ENCODE results near the gene LBP. TPM values are rescaled to one million over a fixed set of nuclear protein-coding genes. Genes with fewer than 3 reads are reported as not detected.

Gene LBP
- total RNA-seq, 1 experiment from 2014 or later: 0.52 TPM

GRCh38 chr20:38357653-38358207 lies 11.4 kb downstream of the LBP start:
- Histone ChIP-seq H2AFZ (ENCODE audit: low read length) (no peak overlapping the region), H3K23ac (ENCODE audit: insufficient read length, low read depth, low read length) (no peak overlapping the region), H3K9me3 (ENCODE audit: control insufficient read depth, low read depth, low read length) (no peaks in the 10 kb centered on the region), H4K91ac (ENCODE audit: insufficient read length, low read depth, low read length) (no peak overlapping the region), H4K5ac (ENCODE audit: insufficient read length, low read depth, low read length) (no peak overlapping the region), H4K20me1 (ENCODE audit: control insufficient read depth, insufficient read depth, insufficient read length) (no peaks in the 10 kb centered on the region), H2BK20ac (ENCODE audit: low read depth, low read length, poor library complexity, severe bottlenecking) (no peak overlapping the region), H2BK5ac (ENCODE audit: insufficient read length, low read length) (no peak overlapping the region), H3T11ph (ENCODE audit: low read length) (no peak overlapping the region), H3K27me3 (ENCODE audit: insufficient read depth, low read length) (no peaks in the 10 kb centered on the region), H2AK5ac (ENCODE audit: insufficient read length, low read length) (no peak overlapping the region), H3K9ac (ENCODE audit: extremely low read depth, insufficient read length, low read length) (no peak overlapping the region), H3K56ac (ENCODE audit: insufficient read length, low read depth, low read length) (no peak overlapping the region), H3K79me1 (ENCODE audit: insufficient read depth, low read depth, low read length, poor library complexity, severe bottlenecking) (no peaks in the 10 kb centered on the region), H3K18ac (ENCODE audit: insufficient read length, low read depth, low read length) (no peak overlapping the region), H3K14ac (ENCODE audit: insufficient read depth, low read length) (no peak overlapping the region), H3K4me2 (ENCODE audit: insufficient read depth, insufficient read length, low read length) (no peak overlapping the region), H3K27ac (ENCODE audit: insufficient read length, low read depth, low read length) (no peak overlapping the region), H3K79me2 (ENCODE audit: insufficient read depth, low read length) (no peaks in the 10 kb centered on the region), H3K4ac (ENCODE audit: low read depth, low read length) (no peak overlapping the region), H4K8ac (replicated peaks; ENCODE audit: insufficient read length, low read depth, low read length) (no peak overlapping the region), H2BK15ac (ENCODE audit: low read depth, low read length) (no peak overlapping the region), H2BK12ac (ENCODE audit: insufficient read length, low read depth, low read length) (no peak overlapping the region), H3K4me1 (ENCODE audit: insufficient read depth, low read length) (peaks cover 7% of the 10 kb centered on the region; the same call in 1 of the 2 replicates), H2BK120ac (ENCODE audit: low read depth, low read length, poor library complexity, severe bottlenecking) (no peak overlapping the region), H3K23me2 (ENCODE audit: insufficient read length, low read depth, low read length, poor library complexity, severe bottlenecking) (no peaks in the 10 kb centered on the region)
- no peak overlapping the region for H3K27ac Mint-ChIP-seq
- no CpG with 5 or more reads among the region's 7 CpGs for WGBS (ENCODE audit: extremely low coverage, insufficient read length, low lambda C conversion rate)
- H3K9me3 Mint-ChIP-seq: no peaks in the 10 kb centered on the region
- H3K27me3 Mint-ChIP-seq (ENCODE audit: low read depth): no peaks in the 10 kb centered on the region
- no peak overlapping the region for H3K4me3 Mint-ChIP-seq
- H3K36me3 Mint-ChIP-seq (ENCODE audit: insufficient read depth in 1 of 3, low read depth in 3 of 3): no peaks in the 10 kb centered on the region
- no peak for TF ChIP-seq CTCF (conservative IDR thresholded peaks at IDR 0.05)
- H3K4me1 Mint-ChIP-seq: peaks cover 31 to 40% of the 10 kb centered on the region in 2 experiments
- no peak for DNase-seq

Measured in H9 (cell line).